IPS-NIHi7 (cell line): Measurements from ENCODE around the gene SYPL1.
A peak's percentile ranks its signal among the peaks of the same experiment; 100 is the strongest.

Source experiments
- DNase-seq: peaks from one replicate; pipeline ENCODE4 v3.0.0; 2012; ENCODE audit warnings: mixed read lengths; ENCODE audit errors: extremely low spot score

SYPL1 gene

GRCh38 chr7:106121189-106121810, 9.2 kb upstream of the SYPL1 start:
- no peak for DNase-seq

GRCh38 chr7:106120500-106120899, 8.4 kb upstream of the SYPL1 start:
- no peak for DNase-seq

- DNase-seq, result no peak
Measured at GRCh38 chr7:106119719-106120118, 7.6 kb upstream of the SYPL1 start.

- no peak for DNase-seq
Measured at GRCh38 chr7:106117786-106118544, 5.9 kb upstream of the SYPL1 start.

- no peak for DNase-seq
Measured at GRCh38 chr7:106116161-106116704, 4.1 kb upstream of the SYPL1 start.

GRCh38 chr7:106114716-106115383, 2.7 kb upstream of the SYPL1 start:
- no peak for DNase-seq

- no peak for DNase-seq
Measured at GRCh38 chr7:106112972-106113421, 885 bp upstream of the SYPL1 start.

- DNase-seq, result peak; percentile 59
Measured at GRCh38 chr7:106111655-106112117, 426 bp downstream of the SYPL1 start.

- DNase-seq, result no peak
Measured at GRCh38 chr7:106110885-106111654, 1.0 kb downstream of the SYPL1 start.

- DNase-seq, result no peak
Measured at GRCh38 chr7:106110238-106110560, 1.9 kb downstream of the SYPL1 start.

- no peak for DNase-seq
Measured at GRCh38 chr7:106109521-106110237, 2.4 kb downstream of the SYPL1 start.

GRCh38 chr7:106108991-106109390, 3.1 kb downstream of the SYPL1 start:
- DNase-seq, result no peak

- DNase-seq, result no peak
Measured at GRCh38 chr7:106104721-106105260, 7.3 kb downstream of the SYPL1 start.

GRCh38 chr7:106102387-106102966, 9.6 kb downstream of the SYPL1 start:
- DNase-seq, result no peak

GRCh38 chr7:106101726-106102125, 10.4 kb downstream of the SYPL1 start:
- DNase-seq, result no peak

- DNase-seq, result no peak
Measured at GRCh38 chr7:106100863-106101629, 11.1 kb downstream of the SYPL1 start.

- no peak for DNase-seq
Measured at GRCh38 chr7:106099539-106099938, 12.6 kb downstream of the SYPL1 start.

GRCh38 chr7:106098889-106099288, 13.2 kb downstream of the SYPL1 start:
- DNase-seq, result no peak

- DNase-seq, result no peak
Measured at GRCh38 chr7:106095634-106096033, 16.5 kb downstream of the SYPL1 start.

- no peak for DNase-seq
Measured at GRCh38 chr7:106094780-106095179, 17.3 kb downstream of the SYPL1 start.
